ENCODE results near the gene SLC52A1.

- TF ChIP-seq CTCF (IDR thresholded peaks at IDR 0.05 in 2 of 3, conservative IDR thresholded peaks at IDR 0.05 in 1 of 3; ENCODE audit: control insufficient read depth in 2 of 3, extremely low read depth in 1 of 3, insufficient read depth in 1 of 3, low read depth in 3 of 3, low read length in 3 of 3) (no peak), POLR2A (IDR thresholded peaks at IDR 0.05; ENCODE audit: low read depth, low read length) (peak; percentile 70), SPI1 (IDR thresholded peaks at IDR 0.05; ENCODE audit: borderline replicate concordance, insufficient read depth, low read depth, low read length) (no peak), KAT2A (conservative IDR thresholded peaks at IDR 0.05; ENCODE audit: control insufficient read depth, low read depth, low read length) (peak; percentile 74), CREB1 (IDR thresholded peaks at IDR 0.05; ENCODE audit: low read depth) (peak; percentile 49; the same call in 1 of the 2 replicates), EP300 (IDR thresholded peaks at IDR 0.05; ENCODE audit: borderline replicate concordance in 1 of 2, control insufficient read depth in 1 of 2, low read depth in 2 of 2, low read length in 2 of 2) (no peak), POLR2AphosphoS5 (IDR thresholded peaks at IDR 0.05; ENCODE audit: low read length) (no peak), SIN3A (IDR thresholded peaks at IDR 0.05; ENCODE audit: low read depth, low read length) (no peak), POLR2AphosphoS2 (IDR thresholded peaks at IDR 0.05; ENCODE audit: low read depth, low read length) (no peak), ZBTB33 (IDR thresholded peaks at IDR 0.05) (no peak), CREM (IDR thresholded peaks at IDR 0.05; ENCODE audit: low read depth) (no peak), GABPA (IDR thresholded peaks at IDR 0.05; ENCODE audit: low read depth) (no peak)
- TF ChIP-seq, protein P1, sequence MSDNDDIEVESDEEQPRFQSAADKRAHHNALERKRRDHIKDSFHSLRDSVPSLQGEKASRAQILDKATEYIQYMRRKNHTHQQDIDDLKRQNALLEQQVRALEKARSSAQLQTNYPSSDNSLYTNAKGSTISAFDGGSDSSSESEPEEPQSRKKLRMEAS (IDR thresholded peaks at IDR 0.05; ENCODE audit: low read depth, low read length) = no peak
- TF ChIP-seq, protein P2, sequence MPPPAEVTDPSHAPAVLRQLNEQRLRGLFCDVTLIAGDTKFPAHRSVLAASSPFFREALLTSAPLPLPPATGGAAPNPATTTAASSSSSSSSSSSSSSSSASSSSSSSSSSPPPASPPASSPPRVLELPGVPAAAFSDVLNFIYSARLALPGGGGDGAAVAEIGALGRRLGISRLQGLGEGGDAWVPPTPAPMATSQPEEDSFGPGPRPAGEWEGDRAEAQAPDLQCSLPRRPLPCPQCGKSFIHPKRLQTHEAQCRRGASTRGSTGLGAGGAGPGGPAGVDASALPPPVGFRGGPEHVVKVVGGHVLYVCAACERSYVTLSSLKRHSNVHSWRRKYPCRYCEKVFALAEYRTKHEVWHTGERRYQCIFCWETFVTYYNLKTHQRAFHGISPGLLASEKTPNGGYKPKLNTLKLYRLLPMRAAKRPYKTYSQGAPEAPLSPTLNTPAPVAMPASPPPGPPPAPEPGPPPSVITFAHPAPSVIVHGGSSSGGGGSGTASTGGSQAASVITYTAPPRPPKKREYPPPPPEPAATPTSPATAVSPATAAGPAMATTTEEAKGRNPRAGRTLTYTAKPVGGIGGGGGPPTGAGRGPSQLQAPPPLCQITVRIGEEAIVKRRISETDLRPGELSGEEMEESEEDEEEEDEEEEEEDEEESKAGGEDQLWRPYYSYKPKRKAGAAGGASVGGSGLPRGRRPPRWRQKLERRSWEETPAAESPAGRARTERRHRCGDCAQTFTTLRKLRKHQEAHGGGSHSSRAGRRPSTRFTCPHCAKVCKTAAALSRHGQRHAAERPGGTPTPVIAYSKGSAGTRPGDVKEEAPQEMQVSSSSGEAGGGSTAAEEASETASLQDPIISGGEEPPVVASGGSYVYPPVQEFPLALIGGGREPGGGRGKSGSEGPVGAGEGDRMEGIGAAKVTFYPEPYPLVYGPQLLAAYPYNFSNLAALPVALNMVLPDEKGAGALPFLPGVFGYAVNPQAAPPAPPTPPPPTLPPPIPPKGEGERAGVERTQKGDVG (CRISPR knock-in tag; IDR thresholded peaks at IDR 0.05) = no peak
Measured at GRCh38 chr17:4997302-4998026, 37.8 kb downstream of the SLC52A1 start, which contains the start of the genes INCA1 and KIF1C.
